HL-60 (cell line): Measurements from ENCODE around the gene TAF11L11.

ENCODE experiments used
- CTCF ChIP-seq: IDR thresholded peaks from one replicate; pipeline ENCODE4 v1.5.1; 2011; ENCODE audit warnings: low read length, control low read depth, inconsistent platforms; ENCODE audit not compliant: insufficient read depth
- GABPA ChIP-seq: IDR thresholded peaks from 2 replicates; pipeline ENCODE4 v1.6.1; 2012; ENCODE audit warnings: low read depth
- POLR2AphosphoS5 ChIP-seq: IDR thresholded peaks from 2 replicates; pipeline ENCODE4 v1.6.1; 2012; ENCODE audit warnings: low read depth
- TF ChIP-seq, protein P1 (sequence below): IDR thresholded peaks from 2 replicates; pipeline ENCODE4 v1.6.1; 2012; ENCODE audit warnings: low read depth; ENCODE audit not compliant: insufficient replicate concordance

- TF ChIP-seq CTCF (no peak), GABPA (no peak), POLR2AphosphoS5 (no peak)
- TF ChIP-seq, protein P1, sequence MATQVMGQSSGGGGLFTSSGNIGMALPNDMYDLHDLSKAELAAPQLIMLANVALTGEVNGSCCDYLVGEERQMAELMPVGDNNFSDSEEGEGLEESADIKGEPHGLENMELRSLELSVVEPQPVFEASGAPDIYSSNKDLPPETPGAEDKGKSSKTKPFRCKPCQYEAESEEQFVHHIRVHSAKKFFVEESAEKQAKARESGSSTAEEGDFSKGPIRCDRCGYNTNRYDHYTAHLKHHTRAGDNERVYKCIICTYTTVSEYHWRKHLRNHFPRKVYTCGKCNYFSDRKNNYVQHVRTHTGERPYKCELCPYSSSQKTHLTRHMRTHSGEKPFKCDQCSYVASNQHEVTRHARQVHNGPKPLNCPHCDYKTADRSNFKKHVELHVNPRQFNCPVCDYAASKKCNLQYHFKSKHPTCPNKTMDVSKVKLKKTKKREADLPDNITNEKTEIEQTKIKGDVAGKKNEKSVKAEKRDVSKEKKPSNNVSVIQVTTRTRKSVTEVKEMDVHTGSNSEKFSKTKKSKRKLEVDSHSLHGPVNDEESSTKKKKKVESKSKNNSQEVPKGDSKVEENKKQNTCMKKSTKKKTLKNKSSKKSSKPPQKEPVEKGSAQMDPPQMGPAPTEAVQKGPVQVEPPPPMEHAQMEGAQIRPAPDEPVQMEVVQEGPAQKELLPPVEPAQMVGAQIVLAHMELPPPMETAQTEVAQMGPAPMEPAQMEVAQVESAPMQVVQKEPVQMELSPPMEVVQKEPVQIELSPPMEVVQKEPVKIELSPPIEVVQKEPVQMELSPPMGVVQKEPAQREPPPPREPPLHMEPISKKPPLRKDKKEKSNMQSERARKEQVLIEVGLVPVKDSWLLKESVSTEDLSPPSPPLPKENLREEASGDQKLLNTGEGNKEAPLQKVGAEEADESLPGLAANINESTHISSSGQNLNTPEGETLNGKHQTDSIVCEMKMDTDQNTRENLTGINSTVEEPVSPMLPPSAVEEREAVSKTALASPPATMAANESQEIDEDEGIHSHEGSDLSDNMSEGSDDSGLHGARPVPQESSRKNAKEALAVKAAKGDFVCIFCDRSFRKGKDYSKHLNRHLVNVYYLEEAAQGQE, result no peak
Observed at GRCh38 chr5:17619354-17619753, 15.4 kb downstream of the TAF11L11 start.
